Gastroesophageal sphincter (tissue), 3 donors: ENCODE data around the gene ITPA.

Source experiments
- EP300 ChIP-seq: sonication (generic); formaldehyde crosslinking; IDR thresholded peaks from one replicate; pipeline ENCODE4 v1.6.1; 2017; ENCODE audit warnings: antibody characterized with exemption, mild to moderate bottlenecking
- POLR2A ChIP-seq, 2 donors: fragments of 450-650 bp; IDR thresholded peaks; one replicate each; pipeline ENCODE4 v1.6.1; 2017; ENCODE audit warnings: antibody characterized with exemption in 2 of 2, mild to moderate bottlenecking in 2 of 2, moderate library complexity in 1 of 2
- TF ChIP-seq, protein P1 (sequence below), 4 experiments: fragments of 200-600 bp in 2 of 4; fragments of 450-650 bp in 2 of 4; sonication (generic) in 1 of 4; IDR thresholded peaks; one replicate each; pipeline ENCODE4 v1.5.1; 2017 to 2019; ENCODE audit warnings: antibody characterized with exemption in 4 of 4, mild to moderate bottlenecking in 2 of 4, moderate library complexity in 2 of 4

DNA sequence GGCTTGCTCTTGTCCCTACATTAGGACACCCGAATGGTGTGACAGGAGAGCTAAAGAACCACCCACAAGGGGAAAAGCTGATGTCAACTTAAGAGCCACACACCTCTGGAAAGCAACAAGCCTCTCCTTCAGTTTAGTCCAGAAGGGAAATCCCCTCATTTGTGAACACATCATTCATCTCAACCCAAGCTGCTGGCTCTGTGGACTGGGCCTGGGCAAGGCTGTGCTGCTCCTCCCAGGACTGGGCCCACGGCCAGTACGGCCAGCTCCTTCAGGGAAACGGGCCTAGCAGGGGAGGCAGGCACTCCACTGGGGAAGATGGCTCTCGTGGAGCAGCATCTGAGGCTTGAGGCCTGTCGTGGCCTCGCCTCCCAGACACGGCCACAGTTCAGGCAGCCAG lies 42.5 kb downstream of the ITPA start:
- TF ChIP-seq, protein P1, sequence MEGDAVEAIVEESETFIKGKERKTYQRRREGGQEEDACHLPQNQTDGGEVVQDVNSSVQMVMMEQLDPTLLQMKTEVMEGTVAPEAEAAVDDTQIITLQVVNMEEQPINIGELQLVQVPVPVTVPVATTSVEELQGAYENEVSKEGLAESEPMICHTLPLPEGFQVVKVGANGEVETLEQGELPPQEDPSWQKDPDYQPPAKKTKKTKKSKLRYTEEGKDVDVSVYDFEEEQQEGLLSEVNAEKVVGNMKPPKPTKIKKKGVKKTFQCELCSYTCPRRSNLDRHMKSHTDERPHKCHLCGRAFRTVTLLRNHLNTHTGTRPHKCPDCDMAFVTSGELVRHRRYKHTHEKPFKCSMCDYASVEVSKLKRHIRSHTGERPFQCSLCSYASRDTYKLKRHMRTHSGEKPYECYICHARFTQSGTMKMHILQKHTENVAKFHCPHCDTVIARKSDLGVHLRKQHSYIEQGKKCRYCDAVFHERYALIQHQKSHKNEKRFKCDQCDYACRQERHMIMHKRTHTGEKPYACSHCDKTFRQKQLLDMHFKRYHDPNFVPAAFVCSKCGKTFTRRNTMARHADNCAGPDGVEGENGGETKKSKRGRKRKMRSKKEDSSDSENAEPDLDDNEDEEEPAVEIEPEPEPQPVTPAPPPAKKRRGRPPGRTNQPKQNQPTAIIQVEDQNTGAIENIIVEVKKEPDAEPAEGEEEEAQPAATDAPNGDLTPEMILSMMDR (IDR thresholded peaks at IDR 0.05), result no peak
- TF ChIP-seq POLR2A (IDR thresholded peaks at IDR 0.05) (no peak), EP300 (no peak)
